Measurements from ENCODE around the gene CFAP410. TPM values are rescaled to one million over a fixed set of nuclear protein-coding genes. Genes with fewer than 3 reads are reported as not detected.

Gene CFAP410
- total RNA-seq, 4 donors from 2014 or later, result 23.8 to 44.8 (median 26.0) TPM

DNA sequence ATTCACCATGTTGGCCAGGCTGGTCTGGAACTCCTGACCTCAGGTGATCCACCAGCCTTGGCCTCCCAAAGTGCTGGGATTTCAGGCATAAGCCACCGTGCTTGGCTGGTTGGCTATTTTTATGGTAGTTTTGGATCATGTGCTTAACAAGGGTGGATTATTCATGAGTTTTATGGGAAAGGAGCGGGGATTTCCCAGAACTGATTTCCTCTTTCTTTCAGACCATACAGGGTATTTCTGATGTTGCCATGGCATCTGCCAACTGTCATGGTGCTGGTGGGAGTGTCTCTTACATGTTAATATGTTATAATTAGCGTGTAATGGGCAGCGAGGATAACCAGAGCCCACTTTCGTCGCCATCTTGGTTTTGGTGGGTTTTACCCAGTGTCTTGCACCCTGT is 17.4 kb upstream of the CFAP410 start:
- no peaks in the 10 kb centered on the region for H3K9me3 ChIP-seq
- no peaks in the 10 kb centered on the region for H3K36me3 ChIP-seq
- H3K4me3 ChIP-seq, result no peak overlapping the region
- no peak for DNase-seq
- intact Hi-C loops (cut with DNase I; ENCODE audit: low total_unique reads), result no loop called here
- H3K4me1 ChIP-seq, result no peaks in the 10 kb centered on the region
- TF ChIP-seq, protein P1, sequence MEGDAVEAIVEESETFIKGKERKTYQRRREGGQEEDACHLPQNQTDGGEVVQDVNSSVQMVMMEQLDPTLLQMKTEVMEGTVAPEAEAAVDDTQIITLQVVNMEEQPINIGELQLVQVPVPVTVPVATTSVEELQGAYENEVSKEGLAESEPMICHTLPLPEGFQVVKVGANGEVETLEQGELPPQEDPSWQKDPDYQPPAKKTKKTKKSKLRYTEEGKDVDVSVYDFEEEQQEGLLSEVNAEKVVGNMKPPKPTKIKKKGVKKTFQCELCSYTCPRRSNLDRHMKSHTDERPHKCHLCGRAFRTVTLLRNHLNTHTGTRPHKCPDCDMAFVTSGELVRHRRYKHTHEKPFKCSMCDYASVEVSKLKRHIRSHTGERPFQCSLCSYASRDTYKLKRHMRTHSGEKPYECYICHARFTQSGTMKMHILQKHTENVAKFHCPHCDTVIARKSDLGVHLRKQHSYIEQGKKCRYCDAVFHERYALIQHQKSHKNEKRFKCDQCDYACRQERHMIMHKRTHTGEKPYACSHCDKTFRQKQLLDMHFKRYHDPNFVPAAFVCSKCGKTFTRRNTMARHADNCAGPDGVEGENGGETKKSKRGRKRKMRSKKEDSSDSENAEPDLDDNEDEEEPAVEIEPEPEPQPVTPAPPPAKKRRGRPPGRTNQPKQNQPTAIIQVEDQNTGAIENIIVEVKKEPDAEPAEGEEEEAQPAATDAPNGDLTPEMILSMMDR (IDR thresholded peaks at IDR 0.05), result no peak
- TF ChIP-seq POLR2A (IDR thresholded peaks at IDR 0.05), result no peak
- H3K27ac ChIP-seq, result no peak overlapping the region
- H3K27me3 ChIP-seq, result no peaks in the 10 kb centered on the region

DNA sequence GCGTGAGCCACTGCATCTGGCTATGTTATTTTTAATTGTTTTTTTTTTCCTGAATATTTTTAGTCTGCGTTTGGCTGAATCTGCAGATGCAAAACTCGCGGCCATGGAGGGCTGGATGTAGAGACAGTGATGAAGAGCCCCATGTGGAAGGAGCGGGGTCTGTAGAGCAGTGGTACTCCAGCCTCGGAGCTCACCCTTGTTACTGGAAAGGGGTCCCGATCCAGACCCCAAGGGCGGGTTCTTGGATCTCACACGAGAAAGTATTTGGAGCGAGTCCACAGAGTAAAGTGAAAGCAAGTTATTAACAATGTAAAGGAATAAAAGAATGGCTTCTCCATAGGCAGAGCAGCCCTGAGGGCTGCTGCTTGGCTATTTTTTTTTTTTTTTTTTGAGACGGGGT is 17.0 kb upstream of the CFAP410 start:
- TF ChIP-seq, protein P1 (IDR thresholded peaks at IDR 0.05), result no peak
- TF ChIP-seq POLR2A (IDR thresholded peaks at IDR 0.05), result no peak
- no peak for DNase-seq
- Histone ChIP-seq H3K4me3 (no peak overlapping the region), H3K27ac (no peak overlapping the region), H3K27me3 (no peaks in the 10 kb centered on the region), H3K36me3 (no peaks in the 10 kb centered on the region), H3K9me3 (no peaks in the 10 kb centered on the region), H3K4me1 (no peaks in the 10 kb centered on the region)
- intact Hi-C loops (cut with DNase I; ENCODE audit: low total_unique reads), result no loop called here

DNA sequence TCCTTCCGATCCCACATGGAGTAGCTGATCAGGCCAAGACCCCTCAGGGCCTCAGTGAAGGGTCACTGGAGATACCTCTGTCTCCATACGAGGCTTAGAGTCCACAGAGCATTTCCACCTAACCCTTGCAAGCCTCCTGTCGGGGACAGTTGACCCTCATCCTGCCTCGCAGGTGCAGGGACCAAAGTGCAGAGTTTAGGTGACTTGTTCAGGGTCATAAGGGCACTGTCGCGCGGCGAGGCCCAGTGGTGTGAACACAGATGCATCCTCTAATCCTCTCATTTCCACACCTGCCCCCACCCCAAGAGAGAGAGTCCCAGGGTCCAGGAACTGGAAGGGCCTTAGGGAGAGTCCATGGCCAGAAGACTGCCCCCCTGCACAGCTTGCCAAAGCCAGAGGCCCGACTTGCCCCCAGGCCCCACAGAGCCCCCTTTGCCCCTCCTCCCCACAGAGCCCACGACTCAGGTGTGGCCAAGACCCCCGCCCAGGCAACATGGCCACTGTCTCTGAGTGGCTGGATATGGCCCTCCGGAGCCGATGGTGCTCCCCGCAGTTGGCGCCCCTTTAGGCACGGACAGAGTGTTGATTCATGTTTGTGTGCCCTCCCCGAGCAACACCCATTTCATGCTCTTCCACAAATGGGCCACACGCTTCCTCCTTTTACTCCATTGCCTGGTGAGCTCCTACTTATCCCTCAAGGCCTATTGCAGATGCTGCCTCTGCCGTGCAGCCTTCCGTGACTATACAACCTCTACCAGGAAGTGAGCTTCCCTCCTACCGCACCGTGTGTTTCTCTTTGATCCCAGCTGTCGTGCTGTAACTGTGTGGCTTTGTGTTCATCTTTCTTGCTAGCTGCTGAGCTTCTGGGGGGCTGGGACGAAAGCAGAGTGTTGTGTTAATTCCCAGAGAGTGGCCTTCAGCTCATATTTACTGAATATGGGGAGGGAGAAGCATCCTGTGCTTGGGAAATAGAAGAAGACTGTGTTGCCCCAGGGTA is 15.9 kb upstream of the CFAP410 start:
- no peaks in the 10 kb centered on the region for H3K36me3 ChIP-seq
- H3K27me3 ChIP-seq, result no peaks in the 10 kb centered on the region
- H3K27ac ChIP-seq, result no peak overlapping the region
- H3K4me1 ChIP-seq, result no peaks in the 10 kb centered on the region
- intact Hi-C loops (cut with DNase I; ENCODE audit: low total_unique reads), result no loop called here
- TF ChIP-seq POLR2A (IDR thresholded peaks at IDR 0.05), result no peak
- no peak overlapping the region for H3K4me3 ChIP-seq
- DNase-seq, result no peak
- H3K9me3 ChIP-seq, result no peaks in the 10 kb centered on the region

DNA sequence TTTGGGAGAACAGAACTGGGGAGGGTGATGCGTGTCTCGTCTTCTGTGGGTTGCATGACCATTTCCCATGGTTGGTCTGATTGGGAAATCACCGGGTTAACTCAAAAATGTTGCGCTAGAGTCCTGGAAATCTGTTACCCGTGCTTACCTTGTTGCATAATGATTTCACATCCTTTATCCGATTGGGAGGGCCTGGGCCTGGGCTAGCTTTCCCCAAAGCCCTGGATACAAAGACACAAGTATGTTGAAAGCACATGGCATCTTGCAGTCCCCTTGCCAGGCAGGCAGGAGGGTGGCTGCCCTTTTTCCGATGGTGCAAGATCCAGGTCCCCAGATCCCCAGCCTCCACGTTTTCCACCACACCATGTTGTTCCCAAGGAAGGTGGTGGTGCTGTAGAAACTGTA is 14.8 kb upstream of the CFAP410 start:
- intact Hi-C loops (cut with DNase I; ENCODE audit: low total_unique reads), result no loop called here
- Histone ChIP-seq H3K4me1 (no peaks in the 10 kb centered on the region), H3K9me3 (no peaks in the 10 kb centered on the region), H3K27me3 (peaks cover 3 to 5% of the 10 kb centered on the region in 2 donors), H3K4me3 (no peak overlapping the region), H3K27ac (no peak overlapping the region), H3K36me3 (no peaks in the 10 kb centered on the region)
- no peak for TF ChIP-seq POLR2A (IDR thresholded peaks at IDR 0.05)
- TF ChIP-seq, protein P1 (IDR thresholded peaks at IDR 0.05), result no peak
- DNase-seq, result no peak

DNA sequence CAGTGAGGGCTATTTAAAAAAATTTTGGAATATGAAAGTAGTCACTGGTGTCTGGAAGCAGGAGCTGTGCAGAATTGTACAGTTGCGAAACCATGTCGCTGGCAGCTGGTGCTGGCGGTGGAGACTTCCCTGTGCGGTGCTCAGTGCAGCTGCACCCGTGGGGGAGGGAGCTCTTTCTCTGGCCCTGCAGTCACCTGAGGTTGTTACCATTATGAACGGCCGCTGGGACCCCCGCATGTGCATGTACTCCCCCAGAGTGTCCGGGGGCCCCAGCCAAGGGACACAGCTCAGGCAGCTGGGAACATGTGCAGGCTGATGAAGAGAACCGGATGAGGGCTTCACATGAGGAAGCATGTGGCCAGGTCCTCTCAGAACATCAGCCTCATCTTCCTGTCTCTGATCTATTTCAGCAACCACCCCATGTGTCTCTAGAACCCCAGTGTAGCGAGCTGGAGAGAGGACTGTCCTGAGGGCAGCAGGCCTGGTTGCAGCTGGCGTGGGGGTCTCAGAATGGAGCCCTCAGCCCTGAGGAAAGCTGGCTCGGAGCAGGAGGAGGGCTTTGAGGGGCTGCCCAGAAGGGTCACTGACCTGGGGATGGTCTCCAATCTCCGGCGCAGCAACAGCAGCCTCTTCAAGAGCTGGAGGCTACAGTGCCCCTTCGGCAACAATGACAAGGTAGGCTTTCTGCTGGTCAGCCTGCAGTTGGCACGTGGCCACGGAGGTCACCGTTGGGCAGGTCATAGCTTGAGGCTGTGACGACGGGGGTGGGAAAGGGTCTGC is 14.2 kb upstream of the CFAP410 start, which contains the start of gene TRPM2:
TSS of gene TRPM2 (plus strand) at position 431 of the 780 bp plus-strand sequence. CDS start at position 511, 80 bp downstream.
- no peaks in the 10 kb centered on the region for H3K36me3 ChIP-seq
- no peak for TF ChIP-seq POLR2A (IDR thresholded peaks at IDR 0.05)
- TF ChIP-seq, protein P1 (IDR thresholded peaks at IDR 0.05), result no peak
- peak in 1 of 2 donors; percentile 70 for DNase-seq
- H3K4me3 ChIP-seq, result no peak within 1 kb of the TSS
- H3K4me1 ChIP-seq, result no peaks in the 10 kb centered on the region
- H3K9me3 ChIP-seq, result no peaks in the 10 kb centered on the region
- H3K27ac ChIP-seq, result peak within 1 kb of the TSS in 1 of 2 donors; percentile 0
- intact Hi-C loops (cut with DNase I; ENCODE audit: low total_unique reads), result no loop called here
- peaks cover 3 to 5% of the 10 kb centered on the region in 2 donors for H3K27me3 ChIP-seq

All from uterus (tissue), 4 donors.